GM10266 (cell line): ENCODE data around the gene RBM12.
"Not testable (repeated sequence)": the region's sequence is repeated elsewhere in the genome, so short reads cannot be mapped to it uniquely, and the experiment has no call there.

Experiments used
- DNase-seq: peaks from one replicate; pipeline ENCODE4 v3.0.0; 2012; ENCODE audit errors: extremely low spot score
- TF ChIP-seq, protein P1 (sequence below): IDR thresholded peaks from 2 replicates; pipeline ENCODE4 v1.5.1; 2012; ENCODE audit warnings: mild to moderate bottlenecking, low read depth; ENCODE audit not compliant: control insufficient read depth, insufficient read depth; ENCODE audit errors: missing control alignments

Gene RBM12

DNA sequence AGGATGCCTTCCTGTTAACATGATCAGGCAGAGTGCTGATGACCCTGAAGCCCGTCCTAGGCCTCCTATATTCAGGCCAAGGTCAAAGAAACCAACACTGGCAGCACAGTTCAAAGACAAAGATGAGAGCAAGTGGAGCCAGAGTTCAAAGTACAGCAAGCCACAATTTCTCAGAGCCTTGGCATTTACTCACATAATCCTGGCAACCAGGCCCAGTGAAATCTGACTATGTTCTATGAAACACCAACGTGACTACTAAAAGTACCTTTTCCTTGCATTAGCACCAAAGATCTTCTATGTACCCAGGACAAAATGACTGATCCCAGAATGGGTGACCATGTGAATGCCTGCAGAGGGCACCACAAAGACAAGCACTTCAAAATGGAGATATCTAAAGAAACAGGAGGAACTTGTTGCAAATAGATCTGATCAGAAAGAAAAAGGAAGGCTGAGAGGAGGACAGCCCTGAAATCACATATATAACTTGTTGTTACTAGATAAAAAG is 30.6 kb upstream of the RBM12 start:
- DNase-seq, result no peak
- TF ChIP-seq, protein P1, sequence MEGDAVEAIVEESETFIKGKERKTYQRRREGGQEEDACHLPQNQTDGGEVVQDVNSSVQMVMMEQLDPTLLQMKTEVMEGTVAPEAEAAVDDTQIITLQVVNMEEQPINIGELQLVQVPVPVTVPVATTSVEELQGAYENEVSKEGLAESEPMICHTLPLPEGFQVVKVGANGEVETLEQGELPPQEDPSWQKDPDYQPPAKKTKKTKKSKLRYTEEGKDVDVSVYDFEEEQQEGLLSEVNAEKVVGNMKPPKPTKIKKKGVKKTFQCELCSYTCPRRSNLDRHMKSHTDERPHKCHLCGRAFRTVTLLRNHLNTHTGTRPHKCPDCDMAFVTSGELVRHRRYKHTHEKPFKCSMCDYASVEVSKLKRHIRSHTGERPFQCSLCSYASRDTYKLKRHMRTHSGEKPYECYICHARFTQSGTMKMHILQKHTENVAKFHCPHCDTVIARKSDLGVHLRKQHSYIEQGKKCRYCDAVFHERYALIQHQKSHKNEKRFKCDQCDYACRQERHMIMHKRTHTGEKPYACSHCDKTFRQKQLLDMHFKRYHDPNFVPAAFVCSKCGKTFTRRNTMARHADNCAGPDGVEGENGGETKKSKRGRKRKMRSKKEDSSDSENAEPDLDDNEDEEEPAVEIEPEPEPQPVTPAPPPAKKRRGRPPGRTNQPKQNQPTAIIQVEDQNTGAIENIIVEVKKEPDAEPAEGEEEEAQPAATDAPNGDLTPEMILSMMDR, result no peak

GRCh38 chr20:35690265-35690664 is 25.6 kb upstream of the RBM12 start:
- TF ChIP-seq, protein P1, result no peak
- DNase-seq, result no peak

- TF ChIP-seq, protein P1, result peak; percentile 17
- DNase-seq, result not testable (repeated sequence)
Observed at GRCh38 chr20:35686872-35687271, 22.2 kb upstream of the RBM12 start.

GRCh38 chr20:35685368-35685767 is 20.7 kb upstream of the RBM12 start:
- DNase-seq, result not testable (repeated sequence)

GRCh38 chr20:35681960-35682359 is 17.3 kb upstream of the RBM12 start:
- TF ChIP-seq, protein P1, result no peak
- no peak for DNase-seq

DNA sequence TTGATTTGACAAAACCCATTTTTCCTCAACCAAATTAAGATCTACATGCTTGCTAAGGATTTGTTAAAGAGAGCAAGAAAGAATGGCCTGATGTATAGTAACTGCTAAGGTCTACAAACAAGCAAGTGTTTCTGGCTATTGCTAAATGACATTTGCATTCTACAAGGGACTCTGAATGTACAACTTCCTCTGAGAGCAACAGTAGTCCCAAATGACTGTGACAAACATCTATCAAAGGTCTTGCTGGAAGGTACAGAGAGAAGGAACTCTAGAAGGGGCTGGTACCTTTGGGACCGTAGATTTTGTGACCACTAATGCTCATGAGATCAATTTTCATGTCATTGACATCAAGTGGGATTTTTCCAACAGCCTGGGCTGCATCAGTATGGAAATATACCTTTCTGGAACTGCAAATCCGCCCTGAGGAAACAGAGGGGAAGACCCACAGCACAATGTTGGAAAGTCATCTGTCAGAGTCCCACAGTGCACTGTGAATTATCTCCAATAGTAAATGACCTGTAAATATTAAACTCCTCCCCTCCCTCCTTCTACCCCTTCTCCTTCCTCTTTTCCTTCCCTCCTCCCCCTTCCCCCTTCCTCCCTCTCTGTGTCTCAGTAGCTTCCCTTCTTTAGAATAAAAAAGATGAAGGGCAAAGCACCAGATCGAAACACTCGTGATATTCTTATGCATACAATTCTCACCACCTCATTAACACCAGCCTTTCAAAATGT is 15.9 kb upstream of the RBM12 start:
- no peak for DNase-seq
- TF ChIP-seq, protein P1, result no peak

DNA sequence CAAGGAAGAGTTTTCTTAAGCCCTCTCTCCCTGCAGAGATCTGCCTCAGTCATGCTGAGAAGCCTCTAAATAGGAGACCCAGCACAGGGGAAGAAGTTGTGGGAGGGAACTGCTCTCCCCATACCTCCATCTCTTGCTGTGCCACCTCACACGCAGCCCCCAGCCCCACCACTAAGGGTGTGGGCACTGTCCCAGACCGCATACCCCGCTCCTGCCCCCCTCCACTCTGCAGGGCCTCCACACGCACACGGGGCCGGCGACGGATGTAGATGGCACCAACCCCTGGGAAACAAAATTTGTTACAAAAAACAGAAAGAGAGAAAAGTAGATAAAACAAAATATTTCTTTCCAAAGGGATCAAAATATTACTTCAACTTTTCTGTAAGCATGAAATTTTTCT is 10.2 kb upstream of the RBM12 start:
- DNase-seq, result no peak
- TF ChIP-seq, protein P1, result no peak

DNA sequence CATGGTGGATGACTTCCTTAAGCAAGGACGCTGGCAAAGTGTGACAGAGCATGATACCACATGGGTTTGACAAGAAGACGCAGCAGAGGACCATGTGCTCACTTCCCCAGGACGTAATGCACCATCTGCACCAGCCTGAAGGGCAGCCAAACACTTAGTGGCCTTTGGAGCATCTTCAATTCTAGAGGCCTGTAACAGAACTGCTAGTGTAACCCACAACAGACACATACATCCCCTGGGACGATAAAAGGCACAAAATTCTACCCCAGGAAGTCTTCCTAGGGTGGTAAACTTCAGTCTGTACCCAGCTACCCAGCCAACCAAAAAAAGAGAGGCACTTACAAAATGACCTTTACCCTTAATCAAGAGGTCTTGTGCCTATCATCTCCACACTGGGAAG is 9.2 kb upstream of the RBM12 start:
- no peak for DNase-seq

More for the DNA sequence above, 9.2 kb upstream of the RBM12 start:
- TF ChIP-seq, protein P1, result no peak
